ENCODE measurements around the gene KSR2.

Gene KSR2

GRCh38 chr12:117699118-117699517 is 269.7 kb downstream of the KSR2 start:
- DNase-seq (ENCODE audit: low spot score) = no peak
- TF ChIP-seq CTCF (IDR thresholded peaks at IDR 0.05) = no peak
- Histone ChIP-seq H3K27ac (no peak overlapping the region), H3K4me3 (no peak overlapping the region)

DNA sequence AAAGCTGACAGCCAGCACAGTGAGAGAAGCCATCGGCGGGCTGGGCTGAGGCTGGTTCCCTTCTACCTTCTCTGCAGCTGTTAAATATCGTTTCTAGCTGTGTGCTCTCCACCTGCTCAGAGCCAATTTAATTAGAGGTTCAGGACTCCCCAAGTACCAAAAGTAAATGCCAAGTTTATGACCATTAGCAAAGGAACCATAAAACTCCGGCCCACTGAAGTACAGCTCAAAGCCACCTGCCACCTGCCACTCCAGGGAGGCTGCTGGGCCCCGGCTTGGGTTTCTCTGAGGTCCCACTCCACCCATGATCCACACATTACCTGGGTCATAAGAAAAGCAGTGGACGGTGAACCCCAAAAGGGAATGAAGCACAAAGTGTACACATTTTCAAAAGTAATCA is 272.8 kb downstream of the KSR2 start:
- TF ChIP-seq CTCF (IDR thresholded peaks at IDR 0.05) = no peak
- Histone ChIP-seq H3K27ac (no peak overlapping the region), H3K4me3 (no peak overlapping the region)
- DNase-seq (ENCODE audit: low spot score) = no peak

- Histone ChIP-seq H3K27ac (no peak overlapping the region), H3K4me3 (no peak overlapping the region)
- no peak for DNase-seq (ENCODE audit: low spot score)
- no peak for TF ChIP-seq CTCF (IDR thresholded peaks at IDR 0.05)
These were observed 276.3 kb downstream of the KSR2 start for GRCh38 chr12:117692512-117692911.

DNA sequence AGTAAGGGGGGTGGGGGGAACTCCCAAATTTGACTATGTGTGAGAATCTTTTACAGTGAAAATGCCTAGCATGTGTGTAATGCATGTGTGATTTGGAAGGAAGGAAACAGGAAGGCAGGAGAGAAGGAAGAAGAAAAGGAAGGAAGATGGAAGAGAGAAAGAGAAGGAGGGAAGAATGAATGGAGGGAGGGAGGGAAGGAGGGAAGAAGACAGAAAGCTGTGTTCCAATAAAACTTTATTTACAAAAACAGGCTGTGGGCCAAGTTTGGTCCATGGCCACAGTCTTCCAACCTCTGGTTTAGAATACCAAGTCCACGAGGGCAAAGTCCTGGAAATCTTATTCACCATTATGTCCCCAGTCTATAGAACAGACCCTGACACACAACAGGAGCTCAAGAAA is 278.9 kb downstream of the KSR2 start:
- Histone ChIP-seq H3K4me3 (no peak overlapping the region), H3K27ac (no peak overlapping the region)
- no peak for TF ChIP-seq CTCF (IDR thresholded peaks at IDR 0.05)
- no peak for DNase-seq (ENCODE audit: low spot score)

DNA sequence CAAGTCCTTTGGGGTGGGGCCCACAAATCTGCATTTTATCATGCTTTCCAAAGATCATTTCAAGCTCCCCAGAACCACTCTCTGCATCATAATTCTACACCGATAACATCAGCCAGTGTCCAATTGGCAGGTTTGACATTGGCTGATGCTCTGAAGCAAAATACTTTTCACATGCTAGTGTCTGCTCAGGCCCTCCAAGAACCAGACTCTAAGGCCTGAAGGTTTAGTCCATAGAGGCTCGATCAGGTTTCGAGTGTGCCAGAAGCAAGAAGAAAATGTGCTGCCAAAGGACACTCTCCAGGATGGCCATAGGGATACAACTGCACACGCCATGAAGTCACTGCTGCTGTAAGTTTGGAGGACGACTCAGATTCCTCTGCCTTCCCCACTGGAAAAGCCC is 280.3 kb downstream of the KSR2 start:
- no peak overlapping the region for H3K27ac ChIP-seq
- no peak overlapping the region for H3K4me3 ChIP-seq
- no peak for TF ChIP-seq CTCF (IDR thresholded peaks at IDR 0.05)
- no peak for DNase-seq (ENCODE audit: low spot score)

GRCh38 chr12:117686911-117687377 is 281.8 kb downstream of the KSR2 start:
- DNase-seq (ENCODE audit: low spot score) = no peak
- Histone ChIP-seq H3K4me3 (no peak overlapping the region), H3K27ac (no peak overlapping the region)
- no peak for TF ChIP-seq CTCF (IDR thresholded peaks at IDR 0.05)

GRCh38 chr12:117686210-117686609 is 282.6 kb downstream of the KSR2 start:
- Histone ChIP-seq H3K27ac (no peak overlapping the region), H3K4me3 (no peak overlapping the region)
- TF ChIP-seq CTCF (IDR thresholded peaks at IDR 0.05) = no peak
- DNase-seq (ENCODE audit: low spot score) = no peak
